ENCODE measurements around the gene EML2.

The EML2 gene

GRCh38 chr19:45585158-45585577 lies 54.0 kb downstream of the EML2 start:
- H3K27me3 ChIP-seq (ENCODE audit: insufficient read depth, low read length), result no peaks in the 10 kb centered on the region
- peak overlapping the region; percentile 95 for H3K27ac ChIP-seq (ENCODE audit: low read depth, low read length)
- peaks cover 4% of the 10 kb centered on the region for H3K4me1 ChIP-seq (ENCODE audit: control insufficient read depth, insufficient read depth, low read length, unreplicated experiment)
- peaks cover 2% of the 10 kb centered on the region for H3K79me2 ChIP-seq (ENCODE audit: control insufficient read depth, insufficient read depth, low read length, unreplicated experiment)
- H3K4me3 ChIP-seq (ENCODE audit: low read depth, low read length), result peak overlapping the region; percentile 89
- H2AFZ ChIP-seq (ENCODE audit: low read length, unreplicated experiment), result peak overlapping the region; percentile 87
- no peaks in the 10 kb centered on the region for H3K36me3 ChIP-seq (ENCODE audit: insufficient read depth, low read length)

- Histone ChIP-seq H3K36me3 (ENCODE audit: insufficient read depth, low read length) (no peaks in the 10 kb centered on the region), H3K4me1 (ENCODE audit: control insufficient read depth, insufficient read depth, low read length, unreplicated experiment) (peaks cover 4% of the 10 kb centered on the region), H3K27me3 (ENCODE audit: insufficient read depth, low read length) (no peaks in the 10 kb centered on the region), H3K79me2 (ENCODE audit: control insufficient read depth, insufficient read depth, low read length, unreplicated experiment) (peaks cover 2% of the 10 kb centered on the region), H3K27ac (ENCODE audit: low read depth, low read length) (peak within 1 kb of the TSS; percentile 95), H3K4me3 (ENCODE audit: low read depth, low read length) (peak within 1 kb of the TSS; percentile 89), H2AFZ (ENCODE audit: low read length, unreplicated experiment) (peak within 1 kb of the TSS; percentile 87)
Observed at GRCh38 chr19:45584332-45585157, 54.7 kb downstream of the EML2 start, which contains the start of gene OPA3. OPA3 (minus strand) TSS chr19:45584802; CDS start chr19:45584764, 38 bp downstream.

GRCh38 chr19:45581576-45581975 lies 57.6 kb downstream of the EML2 start:
- H3K79me2 ChIP-seq (ENCODE audit: control insufficient read depth, insufficient read depth, low read length, unreplicated experiment), result peaks cover 2% of the 10 kb centered on the region
- H3K36me3 ChIP-seq (ENCODE audit: insufficient read depth, low read length), result no peaks in the 10 kb centered on the region
- H3K27me3 ChIP-seq (ENCODE audit: insufficient read depth, low read length), result no peaks in the 10 kb centered on the region
- H3K4me1 ChIP-seq (ENCODE audit: control insufficient read depth, insufficient read depth, low read length, unreplicated experiment), result peaks cover 15% of the 10 kb centered on the region
- H3K27ac ChIP-seq (ENCODE audit: low read depth, low read length), result no peak overlapping the region
- H3K4me3 ChIP-seq (ENCODE audit: low read depth, low read length), result no peak overlapping the region
- H2AFZ ChIP-seq (ENCODE audit: low read length, unreplicated experiment), result no peak overlapping the region

GRCh38 chr19:45578861-45579260 lies 60.3 kb downstream of the EML2 start:
- Histone ChIP-seq H3K27ac (ENCODE audit: low read depth, low read length) (no peak overlapping the region), H3K4me1 (ENCODE audit: control insufficient read depth, insufficient read depth, low read length, unreplicated experiment) (peaks cover 18% of the 10 kb centered on the region), H3K27me3 (ENCODE audit: insufficient read depth, low read length) (no peaks in the 10 kb centered on the region), H3K79me2 (ENCODE audit: control insufficient read depth, insufficient read depth, low read length, unreplicated experiment) (peaks cover 4% of the 10 kb centered on the region), H3K36me3 (ENCODE audit: insufficient read depth, low read length) (no peaks in the 10 kb centered on the region), H2AFZ (ENCODE audit: low read length, unreplicated experiment) (no peak overlapping the region), H3K4me3 (ENCODE audit: low read depth, low read length) (no peak overlapping the region)

GRCh38 chr19:45577111-45577905 lies 61.9 kb downstream of the EML2 start:
- H3K27ac ChIP-seq (ENCODE audit: low read depth, low read length), result peak overlapping the region; percentile 93
- H2AFZ ChIP-seq (ENCODE audit: low read length, unreplicated experiment), result no peak overlapping the region
- peaks cover 2% of the 10 kb centered on the region for H3K79me2 ChIP-seq (ENCODE audit: control insufficient read depth, insufficient read depth, low read length, unreplicated experiment)
- peaks cover 18% of the 10 kb centered on the region for H3K4me1 ChIP-seq (ENCODE audit: control insufficient read depth, insufficient read depth, low read length, unreplicated experiment)
- no peaks in the 10 kb centered on the region for H3K27me3 ChIP-seq (ENCODE audit: insufficient read depth, low read length)
- no peak overlapping the region for H3K4me3 ChIP-seq (ENCODE audit: low read depth, low read length)
- H3K36me3 ChIP-seq (ENCODE audit: insufficient read depth, low read length), result no peaks in the 10 kb centered on the region

GRCh38 chr19:45576682-45577081 lies 62.5 kb downstream of the EML2 start:
- H3K4me1 ChIP-seq (ENCODE audit: control insufficient read depth, insufficient read depth, low read length, unreplicated experiment), result peaks cover 18% of the 10 kb centered on the region
- H3K4me3 ChIP-seq (ENCODE audit: low read depth, low read length), result no peak overlapping the region
- H3K27me3 ChIP-seq (ENCODE audit: insufficient read depth, low read length), result no peaks in the 10 kb centered on the region
- peak overlapping the region; percentile 93 for H3K27ac ChIP-seq (ENCODE audit: low read depth, low read length)
- H2AFZ ChIP-seq (ENCODE audit: low read length, unreplicated experiment), result no peak overlapping the region
- no peaks in the 10 kb centered on the region for H3K36me3 ChIP-seq (ENCODE audit: insufficient read depth, low read length)
- peaks cover 2% of the 10 kb centered on the region for H3K79me2 ChIP-seq (ENCODE audit: control insufficient read depth, insufficient read depth, low read length, unreplicated experiment)

- H3K27me3 ChIP-seq (ENCODE audit: insufficient read depth, low read length), result no peaks in the 10 kb centered on the region
- no peak overlapping the region for H3K4me3 ChIP-seq (ENCODE audit: low read depth, low read length)
- no peaks in the 10 kb centered on the region for H3K36me3 ChIP-seq (ENCODE audit: insufficient read depth, low read length)
- no peak overlapping the region for H3K27ac ChIP-seq (ENCODE audit: low read depth, low read length)
- no peak overlapping the region for H2AFZ ChIP-seq (ENCODE audit: low read length, unreplicated experiment)
- H3K4me1 ChIP-seq (ENCODE audit: control insufficient read depth, insufficient read depth, low read length, unreplicated experiment), result peaks cover 18% of the 10 kb centered on the region
- peaks cover 2% of the 10 kb centered on the region for H3K79me2 ChIP-seq (ENCODE audit: control insufficient read depth, insufficient read depth, low read length, unreplicated experiment)
Observed at GRCh38 chr19:45575216-45575615, 64.0 kb downstream of the EML2 start.

- Histone ChIP-seq H3K27me3 (ENCODE audit: insufficient read depth, low read length) (no peaks in the 10 kb centered on the region), H3K4me1 (ENCODE audit: control insufficient read depth, insufficient read depth, low read length, unreplicated experiment) (peaks cover 21% of the 10 kb centered on the region), H3K79me2 (ENCODE audit: control insufficient read depth, insufficient read depth, low read length, unreplicated experiment) (peaks cover 4% of the 10 kb centered on the region), H3K27ac (ENCODE audit: low read depth, low read length) (no peak overlapping the region), H2AFZ (ENCODE audit: low read length, unreplicated experiment) (no peak overlapping the region), H3K36me3 (ENCODE audit: insufficient read depth, low read length) (no peaks in the 10 kb centered on the region), H3K4me3 (ENCODE audit: low read depth, low read length) (no peak overlapping the region)
Observed at GRCh38 chr19:45574526-45574925, 64.7 kb downstream of the EML2 start.

- H3K4me1 ChIP-seq (ENCODE audit: control insufficient read depth, insufficient read depth, low read length, unreplicated experiment), result peaks cover 18% of the 10 kb centered on the region
- H3K36me3 ChIP-seq (ENCODE audit: insufficient read depth, low read length), result no peaks in the 10 kb centered on the region
- no peak overlapping the region for H2AFZ ChIP-seq (ENCODE audit: low read length, unreplicated experiment)
- H3K27ac ChIP-seq (ENCODE audit: low read depth, low read length), result no peak overlapping the region
- H3K27me3 ChIP-seq (ENCODE audit: insufficient read depth, low read length), result no peaks in the 10 kb centered on the region
- H3K4me3 ChIP-seq (ENCODE audit: low read depth, low read length), result no peak overlapping the region
- peaks cover 6% of the 10 kb centered on the region for H3K79me2 ChIP-seq (ENCODE audit: control insufficient read depth, insufficient read depth, low read length, unreplicated experiment)
Observed at GRCh38 chr19:45571457-45572220, 67.6 kb downstream of the EML2 start.

All from ACC112 (cell line).